ENCODE data around the gene PLCH2. TPM values are rescaled to one million over a fixed set of nuclear protein-coding genes. Genes with fewer than 3 reads are reported as not detected.

PLCH2 gene
- total RNA-seq, 1 donor from 2014 or later = 61.4 TPM

DNA sequence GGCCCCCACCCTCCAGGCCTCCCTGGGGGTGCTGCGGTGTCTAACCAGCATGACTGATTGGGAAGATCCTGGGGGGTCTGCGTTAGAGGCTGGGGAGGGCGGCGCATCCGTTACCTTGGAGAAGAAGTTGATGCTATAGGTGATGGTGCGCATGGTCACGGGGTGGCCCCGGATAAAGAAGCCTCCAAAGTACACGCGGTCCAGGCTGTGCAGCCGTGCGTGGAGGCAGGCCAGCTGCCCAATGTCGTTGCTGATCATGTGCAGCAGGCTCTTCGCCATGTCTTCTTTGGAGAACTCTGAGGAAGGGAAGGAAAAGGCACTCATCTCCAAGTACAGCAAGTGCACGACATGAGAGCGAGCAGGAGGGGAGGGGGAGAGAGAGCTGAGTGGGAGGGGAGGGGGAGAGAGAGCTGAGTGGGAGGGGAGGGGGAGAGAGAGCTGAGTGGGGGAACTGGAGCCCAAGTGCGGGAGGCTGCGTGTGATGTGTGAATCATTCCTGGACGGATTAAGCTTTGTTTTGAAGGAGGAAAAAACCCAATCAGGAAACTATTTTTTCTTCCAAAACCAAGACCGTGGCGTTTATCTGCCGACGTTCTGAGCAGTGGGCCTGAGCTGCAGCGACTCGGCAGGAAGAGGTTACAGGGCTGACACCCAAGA is 43.1 kb downstream of the PLCH2 start:
- Mint-ChIP-seq H3K4me3 (ENCODE audit: unreplicated experiment) (no peak overlapping the region), H3K27ac (ENCODE audit: unreplicated experiment) (no peak overlapping the region), H3K27me3 (ENCODE audit: unreplicated experiment) (peaks cover 4% of the 10 kb centered on the region), H3K36me3 (ENCODE audit: unreplicated experiment) (no peaks in the 10 kb centered on the region), H3K4me1 (ENCODE audit: low read depth, unreplicated experiment) (peaks cover 12% of the 10 kb centered on the region), H3K9me3 (ENCODE audit: unreplicated experiment) (peaks cover 3% of the 10 kb centered on the region)
- DNase-seq = no peak
- TF ChIP-seq CTCF (IDR thresholded peaks at IDR 0.05; ENCODE audit: partially characterized antibody, unreplicated experiment) = no peak

DNA sequence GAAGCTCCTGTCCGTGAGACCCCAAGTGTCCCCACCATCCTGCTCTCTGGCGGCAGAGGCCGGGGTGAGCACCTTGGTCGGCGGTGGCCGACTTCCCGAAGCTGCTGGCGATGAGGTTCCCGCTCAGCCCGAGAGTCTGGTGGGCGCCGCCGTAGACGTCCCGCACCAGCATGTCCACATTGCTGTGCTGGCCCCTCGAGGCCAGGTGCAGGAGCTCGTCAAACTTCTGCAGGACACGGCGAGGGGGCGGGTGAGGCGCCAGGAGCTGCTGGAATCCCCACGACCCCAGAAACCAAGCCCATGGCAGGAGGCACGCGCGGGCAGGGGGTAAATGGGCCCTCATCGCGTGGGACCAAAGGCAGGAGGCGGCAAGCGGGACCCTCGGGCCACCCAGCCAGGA is 43.6 kb downstream of the PLCH2 start:
- peaks cover 3% of the 10 kb centered on the region for H3K9me3 Mint-ChIP-seq (ENCODE audit: unreplicated experiment)
- TF ChIP-seq CTCF (IDR thresholded peaks at IDR 0.05; ENCODE audit: partially characterized antibody, unreplicated experiment) = no peak
- no peak overlapping the region for H3K4me3 Mint-ChIP-seq (ENCODE audit: unreplicated experiment)
- peaks cover 4% of the 10 kb centered on the region for H3K27me3 Mint-ChIP-seq (ENCODE audit: unreplicated experiment)
- H3K36me3 Mint-ChIP-seq (ENCODE audit: unreplicated experiment) = no peaks in the 10 kb centered on the region
- H3K27ac Mint-ChIP-seq (ENCODE audit: unreplicated experiment) = no peak overlapping the region
- peaks cover 17% of the 10 kb centered on the region for H3K4me1 Mint-ChIP-seq (ENCODE audit: low read depth, unreplicated experiment)
- DNase-seq = no peak

GRCh38 chr1:2520206-2520605 is 44.1 kb downstream of the PLCH2 start:
- H3K4me3 Mint-ChIP-seq (ENCODE audit: unreplicated experiment) = no peak overlapping the region
- peaks cover 21% of the 10 kb centered on the region for H3K4me1 Mint-ChIP-seq (ENCODE audit: low read depth, unreplicated experiment)
- no peak for TF ChIP-seq CTCF (IDR thresholded peaks at IDR 0.05; ENCODE audit: partially characterized antibody, unreplicated experiment)
- no peak for DNase-seq
- no peak overlapping the region for H3K27ac Mint-ChIP-seq (ENCODE audit: unreplicated experiment)
- peaks cover 4% of the 10 kb centered on the region for H3K9me3 Mint-ChIP-seq (ENCODE audit: unreplicated experiment)
- no peaks in the 10 kb centered on the region for H3K36me3 Mint-ChIP-seq (ENCODE audit: unreplicated experiment)
- H3K27me3 Mint-ChIP-seq (ENCODE audit: unreplicated experiment) = peaks cover 4% of the 10 kb centered on the region

DNA sequence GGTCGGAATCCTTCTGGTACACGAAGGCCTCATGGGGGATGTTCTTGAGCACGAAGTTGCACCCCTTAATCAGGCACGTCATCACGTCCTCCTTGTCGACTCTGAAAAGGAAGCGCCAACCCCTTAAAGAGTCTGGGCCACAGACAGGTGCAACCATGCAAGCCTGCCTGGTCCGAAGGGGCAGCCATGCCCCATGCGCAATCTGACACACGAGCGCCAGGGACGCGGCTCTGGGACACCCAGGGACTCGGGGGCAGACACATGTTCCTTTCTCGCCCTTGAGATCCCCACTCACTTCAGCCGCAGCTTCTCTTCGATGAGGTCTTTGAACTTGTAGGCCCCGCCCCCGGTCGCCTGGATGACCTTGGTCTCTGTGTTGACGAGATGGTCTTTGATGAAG is 44.7 kb downstream of the PLCH2 start:
- peaks cover 3% of the 10 kb centered on the region for H3K27me3 Mint-ChIP-seq (ENCODE audit: unreplicated experiment)
- peaks cover 22% of the 10 kb centered on the region for H3K4me1 Mint-ChIP-seq (ENCODE audit: low read depth, unreplicated experiment)
- no peak for DNase-seq
- no peak for TF ChIP-seq CTCF (IDR thresholded peaks at IDR 0.05; ENCODE audit: partially characterized antibody, unreplicated experiment)
- no peaks in the 10 kb centered on the region for H3K36me3 Mint-ChIP-seq (ENCODE audit: unreplicated experiment)
- H3K4me3 Mint-ChIP-seq (ENCODE audit: unreplicated experiment) = no peak overlapping the region
- no peak overlapping the region for H3K27ac Mint-ChIP-seq (ENCODE audit: unreplicated experiment)
- H3K9me3 Mint-ChIP-seq (ENCODE audit: unreplicated experiment) = peaks cover 7% of the 10 kb centered on the region

- Mint-ChIP-seq H3K4me3 (ENCODE audit: unreplicated experiment) (peak overlapping the region; percentile 17), H3K9me3 (ENCODE audit: unreplicated experiment) (peaks cover 7% of the 10 kb centered on the region), H3K27ac (ENCODE audit: unreplicated experiment) (no peak overlapping the region), H3K27me3 (ENCODE audit: unreplicated experiment) (peaks cover 6% of the 10 kb centered on the region), H3K36me3 (ENCODE audit: unreplicated experiment) (no peaks in the 10 kb centered on the region), H3K4me1 (ENCODE audit: low read depth, unreplicated experiment) (peaks cover 24% of the 10 kb centered on the region)
- TF ChIP-seq CTCF (IDR thresholded peaks at IDR 0.05; ENCODE audit: partially characterized antibody, unreplicated experiment) = no peak
- DNase-seq = no peak
Measured at GRCh38 chr1:2522230-2522629, 46.1 kb downstream of the PLCH2 start.
